Activated effector memory CD4-positive, alpha-beta T cell treated with anti-CD3 and anti-CD28 coated beads, Interleukin-2, amount 50 U/mL, for 16 hours (primary cell): ENCODE measurements around the gene SNED1.
"Not testable (repeated sequence)": the region's sequence is repeated elsewhere in the genome, so short reads cannot be mapped to it uniquely, and the experiment has no call there.

Source experiments
- DNase-seq: peaks from one replicate; pipeline ENCODE4 v3.0.0-alpha.2; 2020

The SNED1 gene

DNA sequence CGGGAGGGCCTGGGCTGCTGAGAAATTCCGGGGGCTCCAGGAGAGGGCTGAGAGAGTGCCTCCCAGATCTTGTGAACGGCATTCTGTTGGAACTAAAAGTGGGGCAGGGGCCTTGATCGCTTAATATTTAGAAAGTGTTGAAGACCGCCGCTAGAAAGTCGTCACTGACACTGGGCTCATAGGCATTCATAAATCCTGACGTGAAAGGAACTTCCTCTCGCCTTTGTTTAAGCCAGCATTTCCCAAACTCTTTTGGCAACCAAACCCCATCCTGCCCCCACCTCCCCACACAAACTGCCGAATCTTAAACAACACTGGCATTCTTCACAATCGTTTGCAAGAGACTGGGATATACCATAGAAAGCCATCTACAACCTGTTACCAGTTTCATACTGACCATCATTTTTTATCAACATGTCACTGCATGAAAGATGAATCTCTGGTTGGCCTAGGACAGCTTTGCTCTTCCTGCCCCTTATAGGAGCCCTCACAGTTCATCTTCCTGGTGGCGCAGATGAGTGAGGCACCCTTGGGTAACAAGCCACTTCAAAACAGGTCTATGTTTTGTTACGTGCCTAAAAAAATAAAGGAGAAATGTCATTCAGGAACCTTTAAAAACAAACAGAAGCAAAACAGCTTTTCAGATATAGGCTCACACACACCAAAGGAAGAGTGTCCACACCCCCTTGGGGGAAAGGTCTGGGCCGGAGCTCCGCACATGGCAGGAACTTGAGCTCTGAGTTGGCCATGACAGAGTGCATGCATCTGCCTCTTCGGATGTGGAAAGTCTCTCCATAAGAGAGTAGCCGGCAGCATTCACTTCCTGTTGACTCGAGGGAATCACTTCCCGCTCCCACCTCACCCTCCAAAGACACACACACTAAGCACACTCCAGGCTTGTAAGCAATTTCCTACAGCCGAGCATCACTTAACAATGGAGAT is 90.6 kb downstream of the SNED1 start:
- DNase-seq, result no peak

DNA sequence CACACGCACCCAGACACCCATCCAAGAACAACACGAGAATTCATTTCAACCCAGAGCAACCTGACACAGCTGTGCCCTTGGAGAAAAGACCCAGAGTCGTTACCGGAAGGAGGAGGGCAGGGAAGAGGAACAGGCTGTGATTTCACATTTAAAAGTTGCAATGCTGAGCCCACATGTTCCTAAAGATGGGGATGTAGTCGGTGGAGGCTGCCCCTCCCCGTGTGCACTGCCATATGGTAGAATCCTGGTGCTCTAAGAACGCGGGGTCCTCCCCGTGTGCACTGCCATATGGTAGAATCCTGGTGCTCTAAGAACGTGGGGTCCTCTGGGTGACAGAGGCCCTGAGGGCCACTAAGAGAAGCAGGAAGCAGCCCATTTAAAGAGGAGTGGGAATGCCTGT is 92.8 kb downstream of the SNED1 start:
- DNase-seq, result no peak

DNA sequence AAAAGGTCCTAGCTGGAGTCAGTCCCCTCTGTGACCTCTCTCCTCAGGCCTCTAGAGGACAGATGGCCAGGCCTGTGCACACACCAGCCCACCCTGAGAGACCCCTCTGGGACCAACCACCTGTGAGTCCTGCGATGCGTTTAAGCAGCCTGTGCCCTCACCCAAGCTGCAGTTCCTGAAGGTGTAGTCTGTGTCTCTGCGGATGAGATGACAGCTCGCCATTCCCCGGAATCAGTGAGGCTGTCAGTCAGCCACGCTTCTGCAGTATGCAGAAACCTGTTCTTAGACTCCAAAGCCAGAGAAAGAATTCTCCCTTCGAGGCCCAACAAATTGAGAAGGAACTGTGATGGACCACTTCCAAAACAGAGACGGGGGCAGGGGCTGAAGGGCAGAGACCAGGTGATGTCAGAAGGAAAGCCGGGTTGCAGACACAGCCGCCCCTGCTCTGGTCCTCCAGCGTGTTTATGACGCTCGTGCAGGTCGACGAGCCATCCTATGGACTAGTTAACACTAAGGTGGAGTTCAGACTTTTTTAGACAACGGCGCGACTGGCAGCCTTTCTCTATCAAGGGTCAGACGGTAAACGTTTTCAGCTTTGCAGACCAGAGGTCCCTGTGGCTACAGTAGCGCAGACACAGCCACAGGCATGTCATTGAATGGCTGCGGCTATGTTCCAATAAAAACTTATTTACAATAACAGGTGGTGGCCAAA is 93.5 kb downstream of the SNED1 start:
- DNase-seq, result no peak

DNA sequence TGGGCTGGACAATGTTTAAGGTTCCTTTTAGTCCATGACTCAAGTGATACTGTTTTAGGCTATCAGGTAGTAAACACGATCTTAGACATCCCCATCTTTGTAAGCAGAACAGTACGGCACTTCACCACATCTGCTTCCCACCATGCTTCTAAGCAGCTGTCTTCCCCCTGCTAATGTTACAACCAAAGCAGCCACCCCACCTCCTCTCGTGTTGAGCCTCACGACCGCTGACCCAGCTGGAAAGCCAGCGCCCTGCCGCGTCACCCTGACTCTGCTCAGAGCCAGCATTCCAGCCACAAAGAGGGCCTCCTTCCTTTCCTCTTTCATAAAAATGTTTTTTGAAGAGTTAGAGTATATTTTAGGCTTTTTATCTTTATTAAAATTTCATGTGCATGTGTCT is 94.3 kb downstream of the SNED1 start:
- no peak for DNase-seq

DNA sequence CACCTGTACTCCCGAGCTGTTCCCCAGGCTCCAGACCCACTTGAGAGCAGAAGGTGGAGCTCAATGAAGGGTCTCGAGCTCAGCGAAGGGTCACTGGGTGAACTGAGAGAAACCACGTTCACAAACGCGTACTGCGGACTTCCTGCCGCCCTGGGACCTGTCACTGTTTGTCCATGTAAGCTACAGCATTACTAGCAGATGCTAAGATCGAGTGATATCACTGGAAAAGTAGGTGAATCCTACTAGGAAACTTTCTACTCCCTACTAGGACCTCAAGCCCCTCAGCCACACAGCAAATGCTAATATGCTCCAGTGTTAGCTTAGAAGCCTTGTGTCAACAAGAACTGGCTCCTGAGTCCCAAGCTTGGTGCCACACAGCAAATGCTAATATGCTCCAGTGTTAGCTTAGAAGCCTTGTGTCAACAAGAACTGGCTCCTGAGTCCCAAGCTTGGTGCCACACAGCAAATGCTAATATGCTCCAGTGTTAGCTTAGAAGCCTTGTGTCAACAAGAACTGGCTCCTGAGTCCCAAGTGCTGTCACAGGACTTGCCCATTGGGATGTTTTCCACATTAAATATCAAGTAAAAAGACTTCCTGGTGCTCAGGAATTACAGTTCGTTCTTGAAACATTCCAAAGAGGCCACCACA is 94.8 kb downstream of the SNED1 start:
- DNase-seq, result not testable (repeated sequence)

DNA sequence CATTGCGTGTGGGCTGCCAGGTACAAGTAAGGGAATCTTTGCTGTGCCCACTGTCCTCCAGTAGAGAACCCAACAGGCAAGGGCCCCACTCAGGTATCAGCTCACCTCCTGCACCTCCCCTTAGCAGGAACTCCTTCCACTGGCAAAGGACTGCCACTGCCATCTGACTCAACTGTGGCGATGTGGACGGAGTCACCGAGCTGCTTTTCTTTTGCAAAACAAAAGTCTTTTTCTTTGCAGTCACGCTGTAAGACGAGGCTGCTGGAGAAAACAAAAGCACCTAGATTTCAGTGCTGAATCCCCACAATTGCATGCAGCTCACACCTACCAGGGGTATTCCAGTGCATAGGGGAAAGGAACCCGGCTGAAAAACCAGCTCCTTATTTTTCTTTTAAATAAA is 95.8 kb downstream of the SNED1 start:
- no peak for DNase-seq

DNA sequence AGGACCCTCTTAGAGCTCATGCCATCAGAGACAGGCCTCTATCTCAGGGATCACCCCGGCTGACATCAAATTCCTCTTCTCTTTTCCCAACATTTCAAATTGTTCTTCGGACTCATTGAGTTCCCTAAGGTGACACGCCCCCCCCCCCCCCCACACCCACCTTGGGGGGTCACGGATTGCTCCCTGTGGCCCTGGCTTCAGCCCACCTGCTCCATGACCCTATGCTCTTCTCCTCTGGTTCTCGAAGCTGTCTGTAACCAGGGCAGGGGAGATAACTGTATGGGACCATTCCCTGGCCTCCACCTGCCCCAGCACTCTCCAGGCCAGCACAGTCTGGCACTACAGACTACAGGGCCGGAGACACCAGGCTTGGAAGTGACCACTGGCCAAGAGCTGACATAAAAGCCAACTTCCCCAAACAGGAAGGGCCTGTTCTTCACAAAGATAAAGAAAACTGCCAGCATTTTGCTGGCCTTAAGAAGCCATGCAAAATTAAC is 96.6 kb downstream of the SNED1 start:
- DNase-seq, result no peak

DNA sequence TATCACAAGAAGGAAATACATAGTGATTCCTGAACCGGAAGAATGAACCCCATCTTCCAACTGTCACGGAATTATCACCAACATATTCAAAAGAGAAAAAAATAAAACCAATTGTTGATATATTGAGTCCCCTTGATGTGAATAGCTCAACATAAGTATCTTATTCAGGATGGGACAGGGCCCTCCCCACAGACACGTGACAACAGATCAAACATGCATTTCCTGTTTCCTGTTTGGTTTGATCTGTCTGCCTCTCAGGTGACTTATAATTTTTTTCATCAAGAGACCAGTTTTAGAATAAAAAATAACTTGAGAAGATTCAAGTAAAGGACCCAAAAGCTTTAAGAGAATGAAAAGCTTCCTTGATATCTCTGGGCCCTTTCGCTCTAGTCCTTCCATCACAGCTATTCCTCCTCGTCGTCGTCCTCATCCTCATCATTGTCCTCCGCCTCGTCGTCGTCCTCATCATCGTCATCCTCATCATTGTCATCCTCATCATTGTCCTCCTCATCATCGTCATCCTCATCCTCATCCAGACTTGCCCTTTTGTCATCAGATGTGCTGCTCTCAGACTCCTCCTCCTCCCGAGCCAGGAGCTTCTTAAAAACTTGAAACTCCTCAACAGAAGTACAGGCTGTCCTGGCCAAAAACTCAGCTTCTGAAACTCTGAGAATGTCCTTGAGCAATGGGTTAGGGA is 97.3 kb downstream of the SNED1 start:
- peak; percentile 85 for DNase-seq

DNA sequence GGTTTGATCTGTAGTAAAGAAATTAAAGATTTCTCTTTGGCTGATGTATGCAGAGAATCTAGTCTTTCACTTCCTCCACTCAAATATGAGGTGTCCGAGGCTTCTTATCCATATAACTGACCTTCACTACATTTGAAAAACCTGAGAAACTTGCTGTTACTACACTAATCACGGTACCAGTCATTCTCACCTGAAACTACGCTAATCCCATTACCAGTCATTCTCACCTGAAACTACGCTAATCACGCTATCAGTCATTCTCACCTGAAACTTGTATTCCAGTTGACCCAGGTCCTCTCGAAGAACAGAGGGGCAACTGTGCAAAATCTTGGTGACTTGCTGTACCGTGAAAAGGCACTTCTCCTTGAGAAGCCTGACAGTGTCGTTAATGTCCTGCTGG is 98.6 kb downstream of the SNED1 start:
- DNase-seq, result no peak

DNA sequence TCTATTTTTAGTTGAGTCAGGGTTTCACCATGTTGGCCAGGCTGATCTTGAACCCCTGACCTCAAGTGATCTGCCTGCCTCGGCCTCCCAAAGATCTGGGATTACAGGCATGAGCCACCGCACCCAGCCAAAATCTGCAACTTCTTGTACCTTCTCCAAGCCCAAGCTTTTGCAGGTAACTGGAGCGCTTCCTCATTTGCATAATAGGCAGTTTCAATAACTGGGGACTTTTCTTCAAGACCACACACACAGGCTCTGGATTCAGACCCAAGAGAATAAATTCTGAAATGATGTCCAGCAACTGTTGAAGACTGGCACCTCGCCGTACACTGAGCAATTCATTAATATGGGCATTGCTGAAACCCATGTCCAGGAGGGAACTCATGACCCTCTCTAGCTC is 100.8 kb downstream of the SNED1 start:
- no peak for DNase-seq

DNA sequence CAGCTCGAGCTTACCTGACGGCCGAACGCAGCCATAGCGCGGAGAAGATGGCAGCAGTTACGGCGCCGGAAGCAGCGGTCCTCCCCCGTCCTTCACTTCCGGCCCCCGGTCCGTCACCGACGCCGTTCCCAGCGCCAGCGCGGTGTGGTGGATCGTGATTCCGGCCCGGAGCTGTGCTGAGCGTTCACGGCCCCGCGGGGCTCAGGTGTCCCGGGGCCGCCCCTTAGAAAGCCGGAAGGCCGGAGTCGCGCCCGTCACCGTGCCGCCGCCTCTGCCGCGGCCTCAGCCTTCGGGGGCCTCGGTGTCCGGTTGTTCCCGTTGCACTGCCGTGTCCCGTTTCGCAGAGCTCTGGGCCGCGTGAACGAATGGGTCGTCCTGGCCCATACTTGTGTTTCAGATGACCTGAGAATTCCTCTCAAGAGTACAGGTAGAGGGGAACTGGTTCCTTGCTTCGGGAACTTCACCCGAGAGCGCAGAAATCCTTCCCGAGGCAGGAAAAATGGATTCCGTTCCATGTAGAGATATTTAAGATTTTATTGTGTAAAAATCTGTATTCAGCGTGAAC is 103.9 kb downstream of the SNED1 start, which contains the start of gene MTERF4:
TSS of gene MTERF4 (minus strand) at position 49 of the 565 bp plus-strand sequence. CDS start at position 35, 14 bp downstream.
- peak; percentile 96 for DNase-seq

DNA sequence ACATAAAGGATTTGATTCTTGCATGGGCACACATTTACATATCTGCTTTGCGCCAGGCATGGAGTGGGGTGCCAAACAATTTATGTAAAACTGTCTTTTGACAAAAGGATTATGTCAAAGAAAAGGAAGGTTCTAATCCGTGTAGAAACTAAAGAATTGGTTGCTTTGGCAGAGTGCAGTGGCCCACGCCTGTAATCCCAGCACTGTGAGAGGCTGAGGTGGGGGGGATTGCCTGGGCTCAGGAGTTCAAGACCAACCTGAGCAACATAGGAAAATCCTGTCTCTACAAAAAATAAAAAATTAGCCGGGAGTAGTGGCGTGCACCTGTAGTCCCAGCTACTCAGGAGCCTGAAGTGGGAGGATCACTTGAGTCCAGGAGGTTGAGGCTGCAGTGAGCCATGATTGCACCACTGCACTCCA is 104.8 kb downstream of the SNED1 start:
- no peak for DNase-seq

DNA sequence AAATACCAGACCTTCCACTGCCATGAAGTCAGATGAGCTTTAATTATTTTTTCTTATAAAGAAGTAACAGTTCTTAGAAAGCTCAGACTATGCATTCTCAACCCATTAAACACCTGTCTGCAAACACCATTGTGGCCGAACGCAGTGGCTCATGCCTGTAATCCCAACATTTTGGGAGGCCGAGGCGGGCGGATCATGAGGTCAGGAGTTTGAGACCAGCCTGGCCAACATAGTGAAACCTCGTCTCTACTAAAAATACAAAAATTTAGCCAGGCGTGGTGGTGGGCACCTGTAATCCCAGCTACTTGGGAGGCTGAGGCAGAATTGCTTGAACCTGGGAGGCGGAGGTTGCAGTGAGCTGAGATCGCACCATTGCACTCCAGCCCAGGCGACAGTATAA is 106.2 kb downstream of the SNED1 start:
- not testable (repeated sequence) for DNase-seq

DNA sequence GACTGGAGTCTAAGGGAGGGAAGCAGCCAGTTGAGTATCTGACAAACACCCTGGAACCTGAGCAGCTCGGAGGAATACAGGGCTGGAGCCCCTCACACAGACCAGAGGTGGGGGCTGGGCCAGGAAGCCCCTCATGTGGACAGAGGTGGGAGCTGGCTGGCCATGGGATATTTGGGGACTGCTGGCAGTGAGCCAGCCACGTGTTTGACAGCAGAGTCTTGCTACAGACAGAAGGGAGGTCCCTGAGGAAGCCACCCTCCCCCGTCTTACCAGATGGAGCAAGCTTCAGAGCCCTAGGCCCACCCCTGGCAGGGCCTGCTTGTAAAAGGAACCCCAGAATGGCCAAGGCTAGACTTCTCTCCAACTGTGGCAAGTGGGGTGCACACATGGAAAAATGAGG is 107.2 kb downstream of the SNED1 start:
- no peak for DNase-seq

DNA sequence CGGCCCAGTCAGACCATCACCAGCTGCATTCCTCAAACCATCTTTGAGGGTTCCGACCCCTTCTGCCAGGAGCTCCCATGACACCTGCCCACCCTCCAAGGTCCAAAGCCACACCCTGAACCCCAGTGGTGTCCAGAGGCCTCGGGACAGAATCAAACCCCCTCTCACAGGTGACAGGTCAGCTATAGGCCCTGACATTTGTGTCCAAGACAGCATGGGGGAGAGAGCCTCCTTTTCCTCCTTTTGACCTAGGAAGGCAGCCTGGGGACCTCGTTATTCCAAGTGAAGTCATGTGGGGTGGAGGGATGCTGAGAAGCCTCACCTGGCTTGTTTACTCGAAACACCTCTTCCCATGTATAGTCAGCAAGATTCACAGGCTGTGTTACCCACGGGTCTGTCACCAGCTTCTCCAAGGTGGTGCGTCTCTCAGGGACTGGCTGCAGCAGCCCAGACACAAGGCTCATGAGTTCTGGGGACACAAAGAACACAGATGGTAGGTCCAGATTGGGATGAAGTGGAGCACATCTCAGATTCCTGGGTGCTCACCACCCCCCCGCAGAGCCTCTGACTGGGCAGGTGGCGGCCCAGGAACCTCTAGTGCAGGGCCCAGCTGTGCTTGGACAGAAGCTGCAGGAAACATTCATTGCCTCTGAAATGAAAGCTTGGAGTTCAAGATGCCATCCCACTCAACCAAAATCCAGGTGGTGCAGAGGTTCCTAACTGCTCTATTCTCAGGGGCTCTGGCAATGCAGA is 108.8 kb downstream of the SNED1 start:
- DNase-seq, result no peak

DNA sequence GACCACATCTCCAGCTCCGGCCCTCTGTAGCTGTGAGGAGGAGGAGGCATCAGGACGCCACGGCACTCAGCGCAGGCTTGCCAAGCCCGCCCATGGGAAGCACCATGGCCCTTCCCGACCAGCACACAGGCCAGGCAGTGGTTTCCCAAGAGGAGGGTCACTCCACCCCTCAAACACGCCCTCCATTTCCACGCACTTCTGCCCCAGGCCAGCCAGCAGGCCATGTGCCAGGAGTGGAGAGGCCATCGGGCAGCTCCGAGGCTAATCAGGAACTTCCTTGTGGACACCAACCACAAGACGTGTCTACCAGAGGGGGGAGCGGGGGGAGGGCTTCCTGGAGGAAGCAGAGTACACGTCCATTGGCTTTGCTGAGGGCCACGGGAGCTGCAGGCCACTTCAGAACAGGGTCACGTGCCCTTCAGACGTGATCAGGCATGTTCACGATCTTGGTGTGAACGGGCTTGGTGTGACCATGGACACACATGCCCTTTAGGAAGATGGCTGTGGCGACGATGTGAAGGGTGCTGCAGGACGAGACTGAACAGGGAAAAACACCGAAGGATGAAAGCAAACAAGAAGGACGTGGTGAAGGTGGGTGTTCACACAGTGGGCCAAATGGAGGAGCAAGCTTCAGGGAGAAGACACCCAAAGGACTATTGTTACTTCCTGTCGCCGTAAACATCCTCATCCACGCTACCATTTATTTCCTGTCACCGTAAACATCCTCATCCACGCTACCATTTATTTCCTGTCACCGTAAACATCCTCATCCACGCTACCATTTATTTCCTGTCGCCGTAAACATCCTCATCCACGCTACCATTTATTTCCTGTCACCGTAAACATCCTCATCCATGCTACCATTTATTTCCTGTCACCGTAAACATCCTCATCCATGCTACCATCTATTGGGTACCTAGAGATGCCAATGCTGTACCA is 110.1 kb downstream of the SNED1 start:
- peak; percentile 68 for DNase-seq

DNA sequence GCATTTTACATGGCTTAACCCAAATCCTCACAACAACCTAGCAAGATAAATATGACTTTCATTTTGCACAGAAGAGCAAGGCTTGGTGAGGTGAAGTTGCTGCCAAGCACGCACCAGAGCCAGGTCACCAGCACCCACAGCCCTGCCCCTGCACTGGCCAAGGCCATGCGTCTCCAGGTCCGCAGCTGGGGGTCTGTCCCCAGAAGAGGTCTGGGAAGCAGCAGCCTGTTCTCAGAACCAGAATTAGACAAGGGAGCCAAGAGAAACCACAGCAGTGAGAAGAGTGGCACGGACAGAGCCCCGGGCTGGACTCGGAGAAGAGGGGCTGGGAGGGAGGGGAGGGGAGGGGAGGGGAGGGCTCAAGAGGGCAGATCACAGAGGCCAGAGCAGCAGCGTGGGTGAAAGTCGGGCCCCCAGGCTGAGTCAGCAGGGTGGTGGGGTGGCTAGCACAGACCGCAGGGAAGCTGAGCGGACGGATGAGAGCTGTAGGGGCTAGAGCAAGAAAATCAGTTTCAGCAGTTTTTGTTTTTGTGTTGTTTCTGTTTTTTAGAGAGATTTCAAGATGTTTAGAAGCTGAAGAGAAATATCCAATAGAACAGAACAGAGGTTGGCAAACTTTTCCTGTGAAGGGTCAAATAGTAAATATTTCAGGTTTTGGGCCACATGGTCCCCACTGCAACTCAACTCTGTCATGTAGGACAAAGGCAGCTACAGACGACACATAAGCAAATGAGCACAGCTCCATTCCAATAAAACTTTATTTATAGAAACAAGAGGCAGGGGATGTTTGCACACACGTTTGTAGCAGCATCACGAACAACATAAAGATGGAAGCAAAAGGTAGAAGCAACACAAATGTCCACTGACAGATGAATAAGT is 111.0 kb downstream of the SNED1 start:
- peak; percentile 76 for DNase-seq

DNA sequence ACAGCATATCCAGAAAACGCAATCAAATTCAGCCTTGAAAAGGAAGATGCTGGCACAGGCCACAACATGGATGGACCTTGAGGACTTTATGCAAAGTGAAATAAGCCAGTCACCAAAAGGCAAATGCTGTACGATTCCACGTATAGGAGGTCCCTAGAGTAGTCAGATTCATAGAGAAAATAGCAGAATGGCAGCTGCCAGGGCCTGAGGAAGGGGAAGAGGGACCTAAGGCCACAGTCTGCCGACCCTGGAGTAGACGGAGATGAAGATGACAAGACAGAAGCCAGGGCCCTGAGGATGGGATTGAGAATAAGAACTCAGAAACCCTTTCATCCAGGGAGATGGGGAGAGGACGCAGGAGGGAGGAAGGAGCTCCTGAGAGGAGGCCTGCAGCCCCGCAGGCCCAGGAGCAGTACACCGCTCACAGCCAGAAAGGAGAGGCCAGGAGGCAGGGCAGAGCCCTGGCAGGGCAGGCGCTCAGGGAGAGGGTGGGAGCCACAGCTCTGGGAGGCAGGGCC is 111.7 kb downstream of the SNED1 start:
- DNase-seq, result no peak
